NCI-H2196 treated with DMSO at 0.1 percent for 48 hours (cell line): ENCODE measurements around the gene HOOK1.
"Not testable (repeated sequence)": the region's sequence is repeated elsewhere in the genome, so short reads cannot be mapped to it uniquely, and the experiment has no call there.

ENCODE experiments used
- DNase-seq: peaks from one replicate; lab custom pipeline; 2025; ENCODE audit not compliant: unreplicated experiment; lab: John Stamatoyannopoulos, UW

The HOOK1 gene

DNA sequence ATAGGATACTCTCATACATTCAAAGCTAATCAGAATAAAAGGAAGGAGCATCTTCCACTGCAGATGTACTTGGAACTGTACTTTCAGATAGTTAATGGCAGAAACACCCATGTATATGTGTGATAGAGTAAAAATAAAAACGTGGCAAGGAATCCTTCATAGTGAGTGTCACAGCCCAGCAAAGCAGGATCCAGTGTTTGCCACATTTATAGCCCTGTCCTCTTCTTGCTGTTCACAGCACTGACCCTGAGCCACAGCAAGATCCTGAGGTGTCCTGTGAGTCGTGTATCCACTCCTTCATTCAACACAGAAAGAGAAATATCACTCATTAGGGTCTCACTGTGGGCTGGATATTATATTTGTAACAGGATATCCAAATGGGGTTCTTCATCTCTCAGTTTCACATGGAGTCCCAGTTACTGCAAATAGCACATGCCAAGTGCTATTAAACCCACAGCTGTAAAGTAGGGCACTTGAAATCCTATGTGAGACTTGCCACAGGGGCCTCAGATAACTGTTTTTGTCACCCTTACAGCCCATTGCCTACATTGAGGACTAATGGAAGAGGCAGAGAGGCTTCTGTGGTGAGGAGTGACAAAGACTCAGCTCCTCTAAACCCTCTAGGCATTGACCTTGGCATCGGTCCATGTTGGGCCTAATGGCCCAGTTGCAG lies 70.5 kb downstream of the HOOK1 start:
- DNase-seq, result no peak

DNA sequence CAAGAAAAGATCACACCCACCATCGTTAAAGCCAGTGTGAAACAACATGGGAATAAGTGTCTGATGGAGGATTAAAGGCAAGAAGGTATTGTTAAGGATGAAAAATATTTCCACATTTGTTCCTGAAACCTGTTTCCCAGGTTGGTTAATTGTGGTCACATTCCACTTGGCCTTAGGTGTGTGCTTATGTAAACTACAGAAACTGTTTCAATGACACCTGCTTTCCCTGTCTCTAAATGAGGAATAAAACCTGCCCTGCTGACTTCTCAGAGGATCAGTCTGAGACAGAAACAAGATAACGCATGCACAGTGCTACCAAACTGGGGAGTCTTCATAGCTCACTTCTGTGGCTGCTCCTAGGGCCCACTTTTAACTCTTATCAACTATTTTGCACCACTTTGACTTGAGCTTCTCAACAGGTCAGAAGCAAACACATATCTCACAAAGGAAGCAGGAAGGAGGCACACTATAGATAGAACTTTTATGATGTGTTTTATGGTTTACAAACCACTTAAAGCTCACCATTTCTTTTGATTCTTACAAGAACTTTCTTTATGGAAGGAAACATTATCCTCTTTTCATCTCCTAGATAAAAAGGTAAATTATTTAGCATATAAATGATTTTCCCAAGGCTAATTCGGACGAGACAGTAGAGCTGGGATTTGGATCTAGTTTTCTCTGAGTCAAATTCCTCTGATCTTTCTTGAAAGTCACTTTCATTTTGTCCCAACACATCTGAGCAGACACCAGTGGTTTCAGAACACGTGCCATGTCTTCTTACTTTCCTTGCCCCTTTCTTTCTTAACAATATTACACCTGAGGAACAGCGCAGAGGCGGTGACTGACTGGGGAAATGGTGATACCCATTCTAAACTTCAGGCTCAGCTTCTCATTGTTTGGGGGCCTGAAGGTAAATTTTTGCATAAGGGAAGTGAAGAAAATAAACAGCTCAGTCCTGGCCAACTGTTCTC lies 78.4 kb downstream of the HOOK1 start:
- DNase-seq, result peak; percentile 8

DNA sequence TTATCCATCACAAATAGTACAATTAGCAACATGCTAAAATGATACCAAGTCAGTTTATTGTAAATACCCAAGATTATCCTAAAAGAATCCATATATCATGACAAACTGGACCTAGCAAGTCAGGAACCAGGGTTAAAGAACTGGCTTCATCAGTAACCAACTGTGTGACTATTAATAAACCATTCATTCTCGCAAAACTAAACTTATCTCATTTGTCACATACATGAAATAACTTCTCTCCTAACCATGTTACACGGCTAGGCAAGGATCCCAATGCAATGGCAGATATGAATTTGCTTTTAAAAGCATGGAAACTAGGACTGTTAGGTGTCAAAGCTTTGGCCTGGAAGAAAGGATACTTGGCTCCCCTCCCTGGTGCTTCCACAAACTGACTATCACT lies 82.4 kb downstream of the HOOK1 start:
- no peak for DNase-seq

DNA sequence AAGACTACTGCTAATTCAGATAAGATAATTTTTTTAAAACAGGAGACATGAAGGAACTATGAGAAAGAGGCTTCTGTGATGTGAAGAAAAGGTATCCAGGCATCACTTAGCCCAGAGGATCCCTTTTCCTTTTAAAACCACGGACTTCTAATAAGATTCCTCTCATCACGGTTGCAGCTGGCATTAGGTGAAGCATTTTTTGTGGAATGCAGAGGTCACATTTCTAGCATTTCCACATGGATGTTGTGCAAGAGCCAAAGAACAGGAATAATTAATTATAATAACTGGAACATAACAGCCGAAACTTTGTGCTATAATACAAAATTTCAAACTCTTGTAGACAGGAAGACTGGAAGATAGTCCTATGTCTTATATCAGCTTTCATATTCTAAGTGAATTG lies 84.2 kb downstream of the HOOK1 start:
- no peak for DNase-seq

DNA sequence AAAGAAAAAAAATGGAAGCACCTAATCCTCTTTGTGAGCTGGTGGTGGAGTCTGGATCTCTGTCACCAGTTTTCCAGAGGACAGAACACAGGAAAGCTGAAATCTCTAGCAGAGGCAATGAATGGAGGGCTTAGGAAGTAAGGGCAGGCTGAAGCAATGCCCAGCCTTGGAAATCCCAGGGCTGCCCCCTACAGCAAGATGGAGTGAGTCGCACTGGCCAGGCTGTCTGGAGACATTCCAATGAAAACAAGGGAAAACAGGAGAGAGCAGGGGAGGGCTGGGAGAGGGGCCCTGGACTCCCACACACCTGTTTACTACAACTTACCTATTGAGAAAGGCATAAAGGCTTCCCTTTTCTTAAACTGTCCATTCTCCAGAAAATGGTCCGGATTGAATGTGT lies 85.9 kb downstream of the HOOK1 start:
- no peak for DNase-seq

DNA sequence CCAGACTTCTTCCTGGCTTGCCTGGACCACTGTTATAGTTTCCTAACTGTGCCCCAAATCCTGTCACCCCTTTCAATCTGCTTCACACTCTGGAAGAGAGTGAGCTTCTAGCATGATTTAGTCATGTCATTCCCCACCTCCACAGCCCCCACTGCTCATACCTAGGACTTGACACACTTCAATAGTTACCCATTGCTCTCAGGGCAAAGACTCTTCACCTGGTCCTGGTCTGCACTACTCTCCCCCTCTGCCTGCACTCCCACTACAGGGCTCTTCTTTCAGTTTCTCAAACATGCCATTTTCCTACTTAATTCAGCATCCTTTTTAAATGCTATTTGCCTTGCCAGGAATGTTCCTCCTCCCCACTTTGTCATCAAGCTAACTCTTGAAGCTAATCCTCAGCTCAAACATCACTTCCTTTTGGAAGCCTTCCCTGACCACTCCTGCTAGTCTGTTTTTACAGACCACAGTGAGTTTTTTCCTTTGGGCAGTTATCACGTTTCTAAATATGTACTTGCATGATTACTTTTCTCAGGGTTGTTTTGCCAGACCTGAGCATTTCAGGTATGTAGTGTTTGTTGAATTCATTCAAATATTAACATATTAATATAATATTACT lies 87.1 kb downstream of the HOOK1 start:
- no peak for DNase-seq

DNA sequence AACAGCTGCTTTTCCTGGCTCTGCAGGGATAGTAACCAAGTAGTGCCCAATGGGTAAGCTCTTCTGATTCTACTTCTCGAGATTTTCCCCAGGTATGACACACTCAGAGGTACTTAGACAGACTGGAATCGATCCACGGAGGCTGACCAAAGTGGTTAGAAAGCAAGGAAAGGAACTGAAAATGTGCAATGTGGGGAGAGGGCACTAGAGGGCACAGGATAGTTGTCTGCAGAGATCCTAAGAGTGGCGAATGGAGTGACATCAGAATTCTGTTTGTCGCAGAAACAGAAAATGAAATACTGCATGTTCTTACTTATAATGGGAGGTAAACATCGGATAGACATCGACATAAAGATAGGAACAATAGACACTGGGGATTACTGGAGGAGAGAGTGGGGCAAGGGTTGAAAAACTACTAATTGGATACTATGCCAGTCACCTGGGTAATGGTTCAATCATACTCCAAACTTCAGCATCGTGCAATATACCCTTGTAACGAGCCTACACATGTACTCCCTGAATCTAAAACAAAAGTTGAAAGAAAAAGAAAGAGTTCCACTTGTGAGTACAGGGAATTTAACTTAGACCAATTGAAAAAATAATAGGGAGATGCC lies 88.5 kb downstream of the HOOK1 start:
- no peak for DNase-seq

DNA sequence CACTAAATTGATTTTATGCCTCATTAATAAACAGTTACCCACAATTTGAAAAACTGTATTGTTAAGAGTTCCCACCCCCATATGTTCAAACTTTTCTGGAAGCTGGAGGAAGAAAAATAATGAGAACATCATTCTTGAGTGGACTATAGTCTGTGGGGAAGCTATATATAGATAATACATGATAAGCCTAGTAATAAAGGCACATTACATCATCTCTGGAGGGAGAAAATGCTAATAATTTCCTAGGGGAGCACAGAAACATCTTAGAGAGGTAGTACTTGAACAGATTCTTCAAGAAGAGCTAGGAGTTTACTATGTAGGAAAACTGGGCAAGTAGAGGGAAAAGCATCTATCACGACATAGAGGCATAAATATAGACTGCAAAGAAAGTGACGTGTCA lies 92.2 kb downstream of the HOOK1 start:
- DNase-seq, result no peak

DNA sequence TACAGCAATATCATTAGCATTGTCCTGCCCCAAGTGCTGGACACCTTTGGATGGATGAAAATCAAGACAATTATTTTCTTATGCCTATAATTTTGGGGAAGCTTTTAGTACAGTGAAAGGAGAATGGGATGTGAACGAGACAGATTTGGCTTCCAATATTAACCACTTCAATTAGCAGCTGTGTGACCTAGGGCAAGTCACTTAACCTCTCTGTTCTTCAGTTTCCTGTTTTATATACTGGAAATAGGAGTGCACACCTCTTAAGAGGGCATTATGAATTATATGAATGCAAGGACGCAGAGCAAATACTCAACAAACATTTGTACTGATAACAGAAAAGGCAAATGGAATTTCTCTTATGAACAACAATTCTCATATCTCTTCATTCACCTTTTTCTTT lies 93.3 kb downstream of the HOOK1 start:
- DNase-seq, result no peak

DNA sequence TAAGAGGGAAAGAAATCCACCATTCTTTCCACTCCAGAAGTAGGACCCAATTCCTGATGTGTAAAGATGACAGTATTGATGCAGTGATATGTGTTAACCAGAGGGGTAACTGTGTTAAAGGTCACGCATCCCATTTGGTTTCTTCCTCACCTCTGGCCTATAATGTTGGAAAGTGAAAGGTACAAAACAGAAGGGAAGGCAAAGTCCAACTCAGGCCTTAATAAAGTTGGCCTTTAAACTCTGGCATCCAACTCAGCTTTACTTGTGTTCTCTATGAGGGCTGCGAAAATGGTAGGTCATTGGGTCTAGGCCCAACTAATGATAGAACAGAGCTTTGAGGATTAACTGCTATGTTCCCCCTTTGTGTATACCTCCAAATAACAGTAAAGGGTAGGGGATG lies 93.9 kb downstream of the HOOK1 start:
- no peak for DNase-seq

DNA sequence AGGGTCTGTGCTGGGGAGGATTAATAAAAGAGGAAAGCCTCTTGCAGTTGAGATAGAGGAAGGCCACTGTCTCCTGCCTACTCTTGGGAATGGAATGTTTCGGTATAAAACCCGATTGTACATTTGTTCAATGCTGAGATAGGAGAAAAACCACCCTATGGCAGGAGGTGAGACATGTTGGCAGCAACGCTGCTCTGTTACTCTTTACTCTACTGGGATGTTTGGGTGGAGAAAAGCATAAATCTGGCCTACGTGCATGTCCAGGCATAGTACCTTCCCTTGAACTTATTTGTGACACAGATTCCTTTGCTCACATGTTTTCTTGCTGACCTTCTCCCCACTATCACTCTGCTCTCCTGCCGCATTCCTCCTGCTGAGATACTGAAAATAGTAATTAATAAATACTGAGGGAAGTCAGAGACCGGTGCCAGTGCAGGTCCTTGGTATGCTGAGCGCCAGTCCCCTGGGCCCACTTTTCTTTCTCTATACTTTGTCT lies 100.1 kb downstream of the HOOK1 start:
- DNase-seq, result not testable (repeated sequence)

DNA sequence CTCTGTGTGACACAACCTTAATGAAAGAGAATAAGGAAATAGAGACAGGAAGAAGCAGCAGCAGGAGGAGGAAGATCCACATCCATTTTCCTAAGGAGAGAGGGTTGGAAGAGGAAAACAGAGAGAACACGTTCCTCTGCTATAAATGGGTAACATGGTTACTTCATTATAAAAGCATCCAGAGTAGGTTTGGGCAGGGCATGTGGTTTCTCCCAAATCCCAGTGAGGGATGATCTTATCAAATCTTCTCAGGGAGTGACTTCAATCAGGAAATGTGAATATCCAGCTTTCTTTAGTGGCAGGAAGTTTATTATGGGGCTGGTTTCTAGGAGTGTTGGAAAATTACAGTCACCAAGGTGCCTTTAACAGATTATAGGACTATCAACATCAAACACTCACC lies 100.8 kb downstream of the HOOK1 start:
- DNase-seq, result no peak

DNA sequence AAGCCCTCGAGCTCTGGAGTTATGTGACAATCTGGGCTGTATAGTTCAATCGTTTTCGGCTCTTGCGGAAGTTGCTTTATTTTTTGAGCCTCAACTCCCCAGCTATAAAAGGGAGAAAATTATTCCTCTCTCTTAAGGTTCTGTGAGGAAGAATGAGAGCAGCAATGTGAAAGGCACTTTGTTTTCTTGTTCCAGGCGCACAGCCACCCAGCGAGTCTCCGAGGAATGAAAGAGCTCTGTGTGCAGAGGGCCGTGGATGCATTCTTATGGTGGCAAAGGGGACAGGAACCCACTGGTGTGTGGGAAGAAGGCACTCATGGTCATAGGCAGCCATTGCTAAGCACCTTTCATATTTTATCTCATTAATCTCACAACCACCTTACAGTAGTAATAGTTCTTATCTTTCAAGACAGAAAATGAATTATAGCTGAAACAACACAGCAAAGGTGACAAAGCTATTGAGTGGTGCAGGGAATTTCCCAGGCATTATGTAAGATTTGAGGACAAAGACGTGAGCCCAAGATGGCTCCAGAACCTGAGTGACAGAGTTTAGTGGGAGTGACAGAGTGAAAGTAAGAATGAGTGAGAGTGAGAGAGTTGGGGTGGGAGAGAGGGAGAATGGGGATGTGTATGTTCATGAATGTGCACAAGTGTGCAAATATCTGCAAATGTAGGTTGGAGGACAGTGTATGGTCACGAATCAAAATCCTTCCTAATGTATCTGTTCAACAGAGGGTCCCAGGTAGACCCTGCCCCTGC lies 102.5 kb downstream of the HOOK1 start:
- no peak for DNase-seq

DNA sequence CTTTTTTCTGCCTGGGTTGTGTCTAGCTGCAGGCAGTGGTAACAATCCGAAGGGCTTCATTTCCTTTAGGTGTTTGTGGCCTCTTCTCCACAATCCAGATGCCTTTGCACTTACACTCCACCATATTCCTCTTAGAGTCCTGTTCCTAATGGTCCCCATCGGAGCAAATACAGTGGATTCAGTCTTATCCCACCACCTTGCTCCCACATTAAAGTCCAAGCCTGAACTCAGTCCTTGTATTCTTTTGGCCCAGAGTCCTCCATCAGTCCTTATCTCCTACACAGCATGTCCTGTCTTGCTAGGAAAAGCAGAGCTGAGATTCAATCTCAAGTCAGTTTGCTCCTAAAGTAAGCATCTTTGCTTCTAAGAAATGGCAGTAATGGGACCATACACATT lies 103.0 kb downstream of the HOOK1 start:
- no peak for DNase-seq

DNA sequence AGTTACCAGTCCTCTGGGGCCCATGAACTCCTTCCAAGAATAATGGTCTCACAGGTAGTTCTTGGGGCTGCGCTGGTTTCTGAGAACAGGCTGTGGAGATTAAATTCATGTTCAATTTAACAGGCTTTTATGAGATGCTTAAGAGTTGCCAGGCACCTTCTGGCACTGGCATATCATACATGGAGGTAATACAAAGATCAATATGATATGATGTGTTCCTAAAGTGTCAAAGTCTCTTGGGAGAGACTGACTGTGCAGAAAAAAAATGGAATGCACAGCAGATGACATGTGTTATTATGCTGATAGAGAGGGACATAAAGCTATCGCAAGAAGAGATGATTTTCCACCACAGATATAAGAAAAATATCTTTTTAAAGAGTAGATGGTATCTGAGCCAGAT lies 105.0 kb downstream of the HOOK1 start:
- DNase-seq, result no peak

DNA sequence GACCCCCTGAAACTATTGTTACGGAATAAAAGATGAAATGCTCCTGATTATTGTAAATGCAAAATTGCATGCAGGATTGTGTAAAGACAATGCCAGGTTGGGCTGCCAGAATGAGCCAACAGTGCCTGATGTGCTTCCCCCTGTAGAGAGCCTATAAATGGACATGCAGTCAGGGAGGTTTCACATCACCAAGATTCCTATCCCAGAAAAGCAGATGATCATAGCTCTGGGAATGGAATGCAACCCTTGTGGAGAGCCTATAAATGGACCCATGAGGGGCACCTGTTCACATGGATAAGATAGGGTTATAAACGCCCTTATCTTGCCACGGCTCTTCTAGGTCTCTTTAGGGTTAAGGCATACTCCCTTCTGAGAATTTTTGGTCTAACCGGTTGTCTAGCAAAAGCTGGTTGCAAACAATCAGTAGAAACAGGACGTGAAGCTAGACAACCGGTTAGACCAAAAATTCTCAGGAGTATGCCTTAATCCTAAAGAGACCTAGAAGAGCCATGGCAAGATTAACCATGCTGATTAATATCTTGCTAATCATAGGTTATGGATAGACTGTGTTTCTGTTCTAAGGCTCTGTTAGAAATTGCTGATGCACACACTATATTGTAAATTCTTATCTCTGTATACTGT lies 106.6 kb downstream of the HOOK1 start:
- DNase-seq, result not testable (repeated sequence)

DNA sequence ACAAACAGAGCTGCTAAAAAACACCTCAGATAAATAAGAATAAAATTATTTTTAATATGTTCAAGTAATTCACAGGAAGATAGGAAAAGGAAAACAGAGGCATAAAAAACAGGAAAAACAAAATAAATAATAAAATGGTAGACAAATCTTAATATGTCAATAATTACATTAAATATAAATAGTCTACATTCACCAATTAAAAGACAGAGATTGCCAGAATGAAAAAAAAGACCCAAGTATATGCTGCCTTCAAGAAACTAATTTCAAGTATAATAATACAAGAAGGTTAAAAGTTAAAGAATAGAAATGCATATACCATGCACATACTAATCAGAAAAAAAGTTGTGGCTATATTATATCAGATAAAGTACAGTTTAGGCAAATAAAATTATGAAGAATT lies 109.9 kb downstream of the HOOK1 start:
- DNase-seq, result no peak
